SW480 (cell line): ENCODE data around the gene MMP2.

Source experiments
- DNase-seq: peaks from one replicate; pipeline ENCODE4 v3.0.0-alpha.2; 2016; ENCODE audit warnings: low spot score

The MMP2 gene

GRCh38 chr16:55478827-55479429 lies at the start of gene MMP2:
Gene MMP2 (plus strand): TSS chr16:55479198. CDS start chr16:55479480, 282 bp downstream.
- no peak for DNase-seq

GRCh38 chr16:55433030-55433429 lies 46.0 kb upstream of the MMP2 start:
- no peak for DNase-seq

- DNase-seq: no peak
Observed at GRCh38 chr16:55433535-55433934, 45.5 kb upstream of the MMP2 start.

- no peak for DNase-seq
Observed at GRCh38 chr16:55434000-55434399, 45.0 kb upstream of the MMP2 start.

- DNase-seq: no peak
Observed at GRCh38 chr16:55435387-55435786, 43.6 kb upstream of the MMP2 start.

DNA sequence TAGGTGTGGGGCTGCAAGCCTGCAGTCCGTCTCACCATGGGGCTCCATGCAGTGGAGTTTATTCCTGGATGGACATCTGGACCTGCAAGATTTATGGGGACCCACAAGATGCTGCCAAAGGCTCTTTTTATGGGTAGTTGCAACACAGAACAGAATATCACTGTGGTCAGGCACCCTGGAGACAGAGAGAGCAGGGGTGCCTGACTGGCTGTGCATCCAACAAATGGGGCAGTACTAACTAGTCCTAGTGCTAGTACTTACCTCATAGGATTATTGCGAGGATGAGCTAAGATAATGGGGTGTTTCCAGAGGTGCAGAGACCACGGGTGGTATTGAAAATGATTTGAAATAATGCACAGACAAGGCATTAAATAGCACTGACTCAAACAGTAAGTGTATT lies 42.4 kb upstream of the MMP2 start:
- DNase-seq: no peak

- DNase-seq: no peak
Observed at GRCh38 chr16:55437625-55438024, 41.4 kb upstream of the MMP2 start.

- DNase-seq: no peak
Observed at GRCh38 chr16:55438281-55438680, 40.7 kb upstream of the MMP2 start.

GRCh38 chr16:55439101-55439690 lies 39.8 kb upstream of the MMP2 start:
- DNase-seq: no peak

DNA sequence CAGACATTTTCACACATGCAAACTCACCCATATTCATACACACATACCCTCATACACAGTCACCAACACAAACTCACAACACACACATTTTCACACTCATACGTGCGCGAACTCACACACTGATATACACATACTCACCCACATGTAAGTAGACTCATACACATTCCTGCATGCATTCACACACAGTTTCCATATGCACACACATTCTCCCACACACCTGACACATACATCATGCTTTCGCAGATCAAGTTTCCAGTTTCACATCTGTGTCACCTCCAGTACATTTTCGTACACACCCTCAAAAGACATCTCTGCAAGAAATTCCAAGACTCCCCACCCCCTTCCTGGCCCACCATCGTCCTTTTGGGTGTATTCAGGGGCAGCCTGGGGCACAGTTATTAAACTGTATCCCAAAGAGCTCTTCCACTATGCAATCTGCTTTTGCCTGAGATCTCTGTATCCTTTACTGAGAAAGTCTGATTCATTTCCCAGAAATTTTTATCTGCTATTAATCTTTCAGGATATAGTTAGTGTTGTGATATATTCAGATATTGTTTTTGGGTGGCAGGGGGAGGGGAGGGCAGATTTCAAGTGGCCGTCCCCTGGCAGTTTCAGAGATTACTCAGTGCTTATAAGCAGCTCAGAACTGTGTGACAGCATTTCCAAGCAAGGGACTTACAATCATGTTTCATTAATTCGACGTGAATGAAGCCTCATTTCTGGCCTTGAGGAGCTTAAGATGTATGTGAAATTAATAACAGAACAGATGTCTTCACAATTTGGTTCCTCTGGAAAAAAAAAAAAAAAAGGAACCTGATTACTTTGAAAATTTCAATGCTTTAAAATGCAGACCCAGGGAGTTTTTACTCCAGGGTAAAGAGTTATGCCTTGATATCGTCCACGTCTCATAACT lies 35.3 kb upstream of the MMP2 start:
- DNase-seq: no peak

- no peak for DNase-seq
Observed at GRCh38 chr16:55444754-55445485, 34.1 kb upstream of the MMP2 start.

GRCh38 chr16:55447231-55447630 lies 31.8 kb upstream of the MMP2 start:
- DNase-seq: no peak

GRCh38 chr16:55452996-55453395 lies 26.0 kb upstream of the MMP2 start:
- no peak for DNase-seq

DNA sequence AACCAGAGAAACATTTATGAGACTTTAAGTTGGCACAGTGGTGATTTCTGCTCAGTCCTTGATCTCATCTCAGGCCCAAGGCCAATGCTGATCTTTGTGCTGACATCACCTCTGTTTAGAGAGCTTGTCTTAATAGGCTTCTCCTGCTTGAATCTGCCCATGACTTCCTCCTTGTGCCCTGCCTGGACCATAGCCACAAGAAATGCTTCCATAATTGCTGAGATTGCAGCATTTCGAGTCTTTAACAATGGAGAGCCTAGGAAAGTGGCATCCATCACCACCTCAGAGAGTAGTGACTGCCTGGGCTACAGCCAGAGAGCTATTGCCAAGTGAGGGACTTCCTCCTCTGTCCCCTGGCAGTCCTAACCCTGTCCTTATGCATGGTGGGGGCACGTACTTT lies 25.1 kb upstream of the MMP2 start:
- no peak for DNase-seq

DNA sequence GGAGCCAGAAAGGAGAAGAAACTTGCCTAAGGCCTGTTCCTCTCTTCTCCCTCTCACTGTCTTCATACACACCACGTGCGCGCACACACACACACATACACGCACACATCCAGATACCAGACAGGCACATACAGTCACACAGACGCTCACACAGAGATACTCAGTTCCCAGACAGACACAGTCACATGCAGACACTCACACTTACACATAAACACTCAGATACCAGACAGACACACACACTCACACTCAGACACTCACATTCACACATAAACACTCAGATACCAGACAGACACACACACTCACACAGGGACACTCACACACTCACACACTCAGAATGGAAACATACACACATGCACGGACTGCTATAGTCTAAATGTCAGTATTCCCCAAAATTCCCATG lies 24.1 kb upstream of the MMP2 start:
- no peak for DNase-seq

DNA sequence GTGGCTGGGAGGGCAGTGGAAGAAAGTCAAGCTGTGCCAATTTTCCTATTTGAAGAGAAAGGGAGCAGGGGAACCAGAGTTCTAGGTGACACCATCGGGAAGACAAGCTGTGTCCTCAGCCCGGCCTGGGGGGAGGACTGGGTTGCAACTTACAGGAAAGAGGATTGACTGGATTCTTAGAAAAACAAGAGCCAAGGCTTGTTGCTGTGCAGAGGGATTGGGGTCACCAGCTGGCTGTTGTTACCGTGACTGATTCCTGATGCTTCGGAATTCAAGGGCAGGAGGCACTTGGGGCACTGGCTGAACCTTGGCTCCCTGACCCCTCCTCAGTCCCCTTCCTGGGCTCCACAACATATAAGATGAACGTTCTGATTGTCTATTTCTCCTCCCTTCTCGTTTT lies 16.8 kb upstream of the MMP2 start:
- no peak for DNase-seq

GRCh38 chr16:55464375-55464774 lies 14.6 kb upstream of the MMP2 start:
- no peak for DNase-seq

- DNase-seq: peak; percentile 66
Observed at GRCh38 chr16:55465077-55465896, 13.7 kb upstream of the MMP2 start.

DNA sequence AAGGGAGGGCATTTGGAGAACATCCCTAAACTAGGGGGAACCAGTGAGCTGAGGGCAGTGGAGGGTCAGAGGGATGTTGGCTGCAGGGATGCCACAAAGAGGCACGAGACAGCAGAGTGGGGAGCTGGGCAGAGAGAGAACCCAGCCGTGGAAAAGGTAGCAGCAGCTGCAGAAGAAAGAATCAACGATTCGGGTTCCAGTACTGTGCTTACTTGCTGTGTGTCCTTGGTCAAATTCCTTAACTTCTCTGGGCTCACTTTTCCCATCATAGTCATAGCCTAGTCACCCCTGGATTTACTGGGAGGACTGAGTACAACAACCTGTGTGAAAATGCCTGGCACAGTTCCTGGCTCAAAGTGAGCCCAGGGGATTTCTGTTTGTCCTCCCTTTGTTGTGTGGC lies 12.8 kb upstream of the MMP2 start:
- no peak for DNase-seq

DNA sequence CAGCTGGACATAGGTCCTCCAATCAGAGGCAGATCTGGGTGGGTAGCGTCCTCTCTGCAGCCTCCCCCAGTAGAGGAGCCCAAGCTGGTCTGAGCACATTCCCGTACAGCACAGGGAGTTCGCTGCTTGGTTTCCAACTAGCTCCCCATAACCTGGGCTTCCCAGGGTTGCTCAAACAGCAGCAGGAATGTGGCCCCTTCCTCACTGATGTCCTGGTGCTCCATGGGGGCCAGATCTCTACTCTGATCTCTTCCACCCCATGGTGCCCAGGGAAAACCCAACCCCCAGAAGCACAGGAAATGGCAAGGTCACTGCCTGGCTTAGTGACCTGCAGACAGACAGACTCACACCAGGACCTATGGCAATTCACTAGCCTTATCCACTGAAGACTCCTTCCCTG lies 11.1 kb upstream of the MMP2 start:
- DNase-seq: no peak

GRCh38 chr16:55468352-55468990 lies 10.5 kb upstream of the MMP2 start:
- no peak for DNase-seq
